ENCODE results near the gene RIC8B.

Gene RIC8B

DNA sequence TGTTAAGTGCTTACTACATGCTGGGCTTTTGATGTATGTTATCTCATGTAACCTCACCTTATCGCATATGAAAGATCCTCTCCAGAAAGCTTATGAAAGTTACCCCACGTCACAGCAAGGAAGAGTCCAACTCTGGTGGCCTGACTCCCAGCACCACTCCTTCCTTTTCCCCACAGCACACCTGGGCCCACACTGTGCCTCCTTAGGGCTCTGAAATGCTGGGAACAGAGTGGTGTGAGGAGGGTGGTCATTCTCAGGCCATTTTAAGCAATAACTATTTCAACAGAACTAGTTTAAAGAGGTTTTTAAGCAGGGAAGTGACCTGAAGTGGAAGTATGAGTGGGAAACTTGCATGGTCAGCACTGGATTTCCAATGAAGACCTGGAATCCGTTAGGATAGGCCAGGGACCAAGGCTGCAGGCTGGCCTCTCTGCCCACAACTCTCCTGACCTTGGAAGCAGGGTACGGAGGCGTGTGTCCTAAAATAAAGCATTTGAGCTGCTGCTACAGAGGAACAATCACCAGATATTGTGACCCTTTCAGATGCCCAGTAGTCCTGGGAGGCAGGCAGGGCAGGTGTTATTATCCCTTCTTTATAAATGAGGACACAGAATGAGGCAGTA lies 114.0 kb downstream of the RIC8B start:
- Histone ChIP-seq H3K27me3 (ENCODE audit: control insufficient read depth in 1 of 2, insufficient read depth in 2 of 2, low read length in 2 of 2) (no peaks in the 10 kb centered on the region), H3K9ac (ENCODE audit: low read length in 2 of 2) (no peak overlapping the region)

DNA sequence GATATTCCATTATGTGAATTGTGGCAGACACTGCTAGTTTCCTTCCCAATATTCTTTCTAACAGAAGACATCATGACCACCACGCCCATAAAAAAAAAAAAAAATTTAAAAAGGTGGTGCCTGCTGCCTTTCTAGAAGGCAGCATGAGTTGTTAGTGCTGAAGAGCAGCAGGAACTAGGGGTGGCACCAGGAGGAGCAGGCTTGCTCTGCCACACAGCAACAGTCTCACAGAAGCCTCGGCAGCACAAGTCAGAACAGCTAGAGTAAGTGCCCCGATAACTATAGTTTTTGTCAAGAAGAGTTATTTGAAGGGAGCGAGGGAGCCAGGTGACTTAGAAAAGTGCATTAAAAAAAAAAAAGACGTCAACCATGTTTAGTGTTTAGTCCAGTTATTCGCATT lies 114.8 kb downstream of the RIC8B start:
- Histone ChIP-seq H3K4me3 (ENCODE audit: low read length in 2 of 2) (no peak overlapping the region), H3K27ac (ENCODE audit: low read length) (no peak overlapping the region), H3K27me3 (ENCODE audit: control insufficient read depth in 1 of 2, insufficient read depth in 2 of 2, low read length in 2 of 2) (no peaks in the 10 kb centered on the region), H3K9ac (ENCODE audit: low read length in 2 of 2) (no peak overlapping the region), H3K4me1 (ENCODE audit: control insufficient read depth, insufficient read depth, low read length) (no peaks in the 10 kb centered on the region), H3K36me3 (ENCODE audit: control insufficient read depth in 2 of 2, insufficient read depth in 2 of 2, low read length in 2 of 2) (peaks cover 0 to 13% of the 10 kb centered on the region in 2 donors), H3K9me3 (ENCODE audit: control insufficient read depth in 2 of 2, low read length in 2 of 2) (no peaks in the 10 kb centered on the region)

More for the DNA sequence above, 114.0 kb downstream of the RIC8B start:
- peaks cover 0 to 16% of the 10 kb centered on the region in 2 donors for H3K36me3 ChIP-seq (ENCODE audit: control insufficient read depth in 2 of 2, insufficient read depth in 2 of 2, low read length in 2 of 2)
- no peaks in the 10 kb centered on the region for H3K9me3 ChIP-seq (ENCODE audit: control insufficient read depth in 2 of 2, low read length in 2 of 2)
- H3K4me1 ChIP-seq (ENCODE audit: control insufficient read depth, insufficient read depth, low read length) = no peaks in the 10 kb centered on the region
- H3K4me3 ChIP-seq (ENCODE audit: low read length in 2 of 2) = no peak overlapping the region
- H3K27ac ChIP-seq (ENCODE audit: low read length) = no peak overlapping the region

DNA sequence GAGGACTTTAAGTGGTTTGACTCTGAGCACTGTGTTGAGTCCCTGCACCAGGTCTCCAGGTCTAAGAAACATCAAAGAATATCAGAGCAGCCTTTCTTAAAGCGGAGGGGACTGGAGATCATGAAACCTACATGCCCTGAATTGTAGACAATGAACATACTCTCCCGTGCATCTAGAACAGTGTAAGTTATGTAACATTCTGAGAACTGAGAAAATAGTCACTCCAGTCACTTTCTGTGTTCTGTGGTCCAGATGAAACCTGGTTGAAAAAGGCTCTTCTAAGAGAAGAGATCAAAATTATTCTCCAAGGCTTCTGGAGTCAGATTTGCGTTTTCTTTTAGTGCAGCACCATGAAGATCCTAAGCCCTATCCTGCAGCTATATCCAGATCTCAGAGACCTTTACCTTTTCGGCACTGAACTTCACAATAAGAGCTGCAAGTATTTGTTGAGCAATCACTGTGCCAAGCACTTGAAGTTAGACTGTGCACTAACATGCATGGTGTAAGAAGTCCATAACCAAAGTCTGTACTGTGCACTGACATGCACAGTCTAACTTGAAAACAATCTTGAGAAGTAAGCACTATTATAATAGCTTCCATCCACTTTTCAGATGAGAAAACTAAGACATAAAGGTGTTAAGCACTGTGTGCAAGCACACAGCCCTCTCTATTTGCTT lies 115.6 kb downstream of the RIC8B start:
- Histone ChIP-seq H3K36me3 (ENCODE audit: control insufficient read depth in 2 of 2, insufficient read depth in 2 of 2, low read length in 2 of 2) (peaks cover 0 to 13% of the 10 kb centered on the region in 2 donors), H3K9ac (ENCODE audit: low read length in 2 of 2) (no peak overlapping the region), H3K27me3 (ENCODE audit: control insufficient read depth in 1 of 2, insufficient read depth in 2 of 2, low read length in 2 of 2) (no peaks in the 10 kb centered on the region), H3K9me3 (ENCODE audit: control insufficient read depth in 2 of 2, low read length in 2 of 2) (no peaks in the 10 kb centered on the region), H3K4me3 (ENCODE audit: low read length in 2 of 2) (no peak overlapping the region), H3K4me1 (ENCODE audit: control insufficient read depth, insufficient read depth, low read length) (no peaks in the 10 kb centered on the region), H3K27ac (ENCODE audit: low read length) (no peak overlapping the region)

DNA sequence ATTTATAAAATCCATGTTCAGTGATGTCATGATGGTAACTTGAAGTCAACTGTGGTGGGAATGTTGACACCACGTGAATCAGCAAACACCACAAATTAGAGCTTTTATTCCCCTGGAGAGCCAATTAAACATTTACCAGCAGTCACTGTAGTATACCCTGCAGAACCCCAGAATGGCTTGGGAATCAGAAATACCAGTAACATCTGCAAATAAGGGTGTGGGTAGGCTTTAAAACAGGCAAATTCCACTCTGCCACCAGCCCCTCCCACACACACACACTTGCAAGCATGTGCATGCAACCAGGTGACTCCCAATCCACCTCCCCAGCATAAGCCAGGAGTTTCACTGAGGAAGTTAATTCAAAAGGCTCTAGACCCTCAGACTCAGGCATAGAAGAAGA lies 117.6 kb downstream of the RIC8B start:
- Histone ChIP-seq H3K27me3 (ENCODE audit: control insufficient read depth in 1 of 2, insufficient read depth in 2 of 2, low read length in 2 of 2) (no peaks in the 10 kb centered on the region), H3K4me3 (ENCODE audit: low read length in 2 of 2) (no peak overlapping the region), H3K9ac (ENCODE audit: low read length in 2 of 2) (no peak overlapping the region), H3K9me3 (ENCODE audit: control insufficient read depth in 2 of 2, low read length in 2 of 2) (no peaks in the 10 kb centered on the region), H3K27ac (ENCODE audit: low read length) (no peak overlapping the region), H3K36me3 (ENCODE audit: control insufficient read depth in 2 of 2, insufficient read depth in 2 of 2, low read length in 2 of 2) (peaks cover 0 to 4% of the 10 kb centered on the region in 2 donors), H3K4me1 (ENCODE audit: control insufficient read depth, insufficient read depth, low read length) (no peaks in the 10 kb centered on the region)

DNA sequence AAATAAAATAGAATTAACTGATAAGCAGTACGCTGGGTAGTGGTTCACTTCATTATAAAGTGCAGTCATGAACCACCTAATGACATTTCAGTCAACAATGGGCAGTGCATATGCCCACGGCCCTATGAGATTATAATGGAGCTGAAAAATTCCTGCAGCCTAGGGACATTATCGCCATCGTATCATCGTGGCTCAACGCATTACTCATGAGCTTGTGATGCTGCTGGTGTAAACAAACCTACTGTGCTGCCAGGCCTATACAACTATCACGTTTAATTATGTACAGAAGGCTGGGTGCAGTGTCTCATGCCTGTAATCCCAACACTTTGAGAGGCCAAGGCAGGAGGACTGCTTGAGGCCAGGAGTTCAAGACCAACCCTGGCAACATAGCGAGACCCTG lies 119.0 kb downstream of the RIC8B start:
- no peaks in the 10 kb centered on the region for H3K9me3 ChIP-seq (ENCODE audit: control insufficient read depth in 2 of 2, low read length in 2 of 2)
- no peaks in the 10 kb centered on the region for H3K27me3 ChIP-seq (ENCODE audit: control insufficient read depth in 1 of 2, insufficient read depth in 2 of 2, low read length in 2 of 2)
- H3K4me3 ChIP-seq (ENCODE audit: low read length in 2 of 2) = no peak overlapping the region
- no peak overlapping the region for H3K27ac ChIP-seq (ENCODE audit: low read length)
- no peaks in the 10 kb centered on the region for H3K4me1 ChIP-seq (ENCODE audit: control insufficient read depth, insufficient read depth, low read length)
- H3K9ac ChIP-seq (ENCODE audit: low read length in 2 of 2) = no peak overlapping the region
- peaks cover 0 to 2% of the 10 kb centered on the region in 2 donors for H3K36me3 ChIP-seq (ENCODE audit: control insufficient read depth in 2 of 2, insufficient read depth in 2 of 2, low read length in 2 of 2)

DNA sequence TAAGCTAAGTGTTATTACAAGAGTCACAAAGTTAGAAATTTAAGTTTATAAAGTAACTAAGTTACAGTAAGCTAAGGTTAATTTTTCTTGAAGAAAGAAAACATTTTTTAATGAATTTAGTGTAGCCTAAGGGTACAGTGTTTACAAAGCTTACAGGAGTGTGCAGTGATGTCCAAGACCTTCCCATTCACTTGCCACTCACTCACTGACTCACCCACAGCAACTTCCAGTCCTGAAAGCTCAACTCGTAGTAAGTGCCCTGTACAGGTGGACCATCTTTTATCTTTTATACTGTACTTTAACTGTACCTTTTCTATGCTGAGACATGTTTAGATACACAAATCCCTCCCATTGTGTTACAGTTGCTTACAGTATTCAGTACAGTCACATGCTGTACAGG lies 120.3 kb downstream of the RIC8B start:
- Histone ChIP-seq H3K27me3 (ENCODE audit: control insufficient read depth in 1 of 2, insufficient read depth in 2 of 2, low read length in 2 of 2) (no peaks in the 10 kb centered on the region), H3K27ac (ENCODE audit: low read length) (no peak overlapping the region), H3K36me3 (ENCODE audit: control insufficient read depth in 2 of 2, insufficient read depth in 2 of 2, low read length in 2 of 2) (no peaks in the 10 kb centered on the region), H3K4me3 (ENCODE audit: low read length in 2 of 2) (no peak overlapping the region), H3K9me3 (ENCODE audit: control insufficient read depth in 2 of 2, low read length in 2 of 2) (no peaks in the 10 kb centered on the region), H3K4me1 (ENCODE audit: control insufficient read depth, insufficient read depth, low read length) (no peaks in the 10 kb centered on the region), H3K9ac (ENCODE audit: low read length in 2 of 2) (no peak overlapping the region)

DNA sequence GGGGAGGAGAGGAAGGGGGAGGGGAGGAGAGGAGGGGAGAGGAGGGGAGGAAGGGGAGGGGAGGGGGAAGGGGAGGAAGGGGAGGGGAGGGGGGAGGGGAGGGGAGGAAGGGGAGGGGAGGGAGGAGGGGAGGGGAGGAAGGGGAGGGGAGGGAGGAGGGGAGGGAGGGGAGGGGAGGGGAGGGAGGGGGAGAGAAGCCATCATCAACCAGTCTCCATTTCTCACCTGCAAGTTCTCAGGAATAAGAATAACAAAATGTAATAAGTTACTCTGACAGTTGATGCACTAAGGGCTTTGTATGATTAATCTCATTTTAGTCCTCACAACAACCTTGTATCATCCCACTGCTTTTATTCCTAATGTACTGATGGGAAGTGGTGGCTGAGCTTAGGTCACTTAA lies 122.1 kb downstream of the RIC8B start:
- H3K9me3 ChIP-seq (ENCODE audit: control insufficient read depth in 2 of 2, low read length in 2 of 2) = no peaks in the 10 kb centered on the region
- H3K27ac ChIP-seq (ENCODE audit: low read length) = no peak overlapping the region
- H3K36me3 ChIP-seq (ENCODE audit: control insufficient read depth in 2 of 2, insufficient read depth in 2 of 2, low read length in 2 of 2) = no peaks in the 10 kb centered on the region
- H3K4me1 ChIP-seq (ENCODE audit: control insufficient read depth, insufficient read depth, low read length) = no peaks in the 10 kb centered on the region
- H3K27me3 ChIP-seq (ENCODE audit: control insufficient read depth in 1 of 2, insufficient read depth in 2 of 2, low read length in 2 of 2) = no peaks in the 10 kb centered on the region
- no peak overlapping the region for H3K9ac ChIP-seq (ENCODE audit: low read length in 2 of 2)
- no peak overlapping the region for H3K4me3 ChIP-seq (ENCODE audit: low read length in 2 of 2)

DNA sequence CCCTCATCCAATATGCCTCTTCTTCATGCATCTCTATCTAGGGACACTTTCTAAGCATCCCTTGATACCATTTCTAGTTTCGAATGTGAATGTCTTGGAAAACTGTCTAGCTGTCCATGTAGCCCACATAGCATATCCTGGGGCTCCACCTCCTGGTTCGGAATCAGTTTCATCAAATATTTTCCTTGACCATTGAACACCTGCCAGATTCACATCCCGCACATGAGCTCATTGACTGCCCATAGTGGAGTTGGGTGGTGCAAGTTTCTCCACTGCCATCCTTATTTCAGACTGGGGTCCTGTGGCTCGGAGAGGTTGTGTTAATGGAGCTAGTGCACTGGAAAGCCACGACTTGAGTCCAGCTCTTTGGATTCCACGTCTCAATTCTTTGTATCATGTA lies 122.6 kb downstream of the RIC8B start:
- Histone ChIP-seq H3K27me3 (ENCODE audit: control insufficient read depth in 1 of 2, insufficient read depth in 2 of 2, low read length in 2 of 2) (no peaks in the 10 kb centered on the region), H3K36me3 (ENCODE audit: control insufficient read depth in 2 of 2, insufficient read depth in 2 of 2, low read length in 2 of 2) (no peaks in the 10 kb centered on the region), H3K4me3 (ENCODE audit: low read length in 2 of 2) (no peak overlapping the region), H3K9ac (ENCODE audit: low read length in 2 of 2) (no peak overlapping the region), H3K9me3 (ENCODE audit: control insufficient read depth in 2 of 2, low read length in 2 of 2) (no peaks in the 10 kb centered on the region), H3K4me1 (ENCODE audit: control insufficient read depth, insufficient read depth, low read length) (no peaks in the 10 kb centered on the region), H3K27ac (ENCODE audit: low read length) (no peak overlapping the region)

DNA sequence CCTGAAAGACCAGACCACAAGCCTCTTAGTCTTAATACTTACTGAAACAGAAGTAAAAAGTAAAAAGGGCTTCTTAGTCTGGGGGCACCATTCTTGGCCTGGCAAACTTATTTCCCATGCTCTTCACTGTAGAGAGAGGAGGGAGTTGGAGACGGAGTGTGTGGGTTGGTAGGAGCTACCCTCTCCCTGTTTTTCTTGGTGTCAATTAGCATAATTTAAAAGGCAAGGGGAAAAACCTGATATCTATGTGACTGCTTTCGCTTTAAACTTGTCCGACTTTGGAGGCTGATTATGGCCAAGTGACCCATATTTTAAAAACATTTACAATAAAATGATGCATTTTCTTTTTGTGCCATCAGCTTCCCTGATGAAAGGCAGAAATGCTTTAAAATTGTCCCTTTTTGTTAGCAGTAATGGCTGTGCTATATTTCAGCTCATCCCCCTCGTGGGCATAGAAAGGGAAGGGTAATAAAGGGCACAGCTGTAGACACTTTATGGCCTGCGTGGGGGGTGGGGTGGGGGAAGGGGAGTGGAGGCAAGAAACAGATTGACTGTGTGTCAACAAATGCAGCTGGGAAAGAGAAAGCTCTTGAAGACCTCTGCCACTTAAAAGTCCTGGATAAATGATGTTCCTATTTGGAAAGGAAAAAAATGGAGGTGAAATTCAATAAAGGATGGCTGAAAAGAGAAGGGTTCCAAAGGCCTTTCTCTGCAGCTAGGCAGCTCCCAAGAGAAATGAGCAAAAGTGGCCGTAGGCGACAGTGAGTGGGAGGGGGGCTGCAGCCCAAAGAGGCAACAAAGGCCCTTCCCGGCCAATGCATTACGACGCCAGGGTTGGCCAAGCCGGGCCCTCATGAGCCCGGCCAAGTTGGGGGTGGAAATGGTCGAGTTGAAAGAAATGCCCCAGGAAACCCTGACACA lies 123.8 kb downstream of the RIC8B start:
- Histone ChIP-seq H3K9me3 (ENCODE audit: control insufficient read depth in 2 of 2, low read length in 2 of 2) (no peaks in the 10 kb centered on the region), H3K27ac (ENCODE audit: low read length) (no peak overlapping the region), H3K4me1 (ENCODE audit: control insufficient read depth, insufficient read depth, low read length) (peaks cover under 1% of the 10 kb centered on the region), H3K4me3 (ENCODE audit: low read length in 2 of 2) (no peak overlapping the region), H3K27me3 (ENCODE audit: control insufficient read depth in 1 of 2, insufficient read depth in 2 of 2, low read length in 2 of 2) (no peaks in the 10 kb centered on the region), H3K9ac (ENCODE audit: low read length in 2 of 2) (no peak overlapping the region), H3K36me3 (ENCODE audit: control insufficient read depth in 2 of 2, insufficient read depth in 2 of 2, low read length in 2 of 2) (no peaks in the 10 kb centered on the region)

DNA sequence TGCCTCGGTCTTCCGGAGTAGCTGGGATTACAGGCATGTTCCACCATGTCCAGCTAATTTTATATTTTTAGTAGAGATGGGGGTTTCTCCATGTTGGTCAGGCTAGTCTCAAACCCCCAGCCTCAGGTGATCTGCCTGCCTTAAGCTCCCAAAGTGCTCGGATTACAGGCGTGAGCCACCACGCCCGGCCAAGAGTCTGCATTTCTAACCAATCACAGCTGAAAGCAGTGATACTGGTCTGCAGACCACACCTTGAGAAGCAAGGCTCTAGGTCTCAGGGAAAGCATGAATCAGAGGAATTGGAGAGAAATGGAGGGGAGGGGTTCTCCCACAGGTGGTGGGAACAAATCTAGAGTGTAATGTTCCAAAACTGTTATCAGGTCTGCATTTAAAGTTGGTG lies 126.1 kb downstream of the RIC8B start:
- Histone ChIP-seq H3K9ac (ENCODE audit: low read length in 2 of 2) (no peak overlapping the region), H3K36me3 (ENCODE audit: control insufficient read depth in 2 of 2, insufficient read depth in 2 of 2, low read length in 2 of 2) (no peaks in the 10 kb centered on the region), H3K4me1 (ENCODE audit: control insufficient read depth, insufficient read depth, low read length) (peaks cover 5% of the 10 kb centered on the region), H3K27ac (ENCODE audit: low read length) (no peak overlapping the region), H3K27me3 (ENCODE audit: control insufficient read depth in 1 of 2, insufficient read depth in 2 of 2, low read length in 2 of 2) (no peaks in the 10 kb centered on the region), H3K9me3 (ENCODE audit: control insufficient read depth in 2 of 2, low read length in 2 of 2) (no peaks in the 10 kb centered on the region), H3K4me3 (ENCODE audit: low read length in 2 of 2) (no peak overlapping the region)
